Measurements from ENCODE around the gene HHATL. TPM values are rescaled to one million over a fixed set of nuclear protein-coding genes. Genes with fewer than 3 reads are reported as not detected.

Gene HHATL
- total RNA-seq, 1 donor from 2014 or later: 23.0 TPM

- Histone ChIP-seq H3K4me3 (ENCODE audit: low read length in 3 of 3) (peak overlapping the region; percentile 35 to 88 (median 85)), H3K9me3 (ENCODE audit: control insufficient read depth in 3 of 3, low read length in 3 of 3) (no peaks in the 10 kb centered on the region), H3K27ac (ENCODE audit: low read depth, low read length) (peak overlapping the region; percentile 100), H3K36me3 (ENCODE audit: control insufficient read depth in 3 of 3, insufficient read depth in 3 of 3, low read length in 3 of 3) (peaks cover 21 to 28% (median 26%) of the 10 kb centered on the region in 3 donors), H3K4me1 (ENCODE audit: control insufficient read depth in 3 of 3, insufficient read depth in 3 of 3, low read length in 3 of 3) (peaks cover 55 to 81% (median 69%) of the 10 kb centered on the region in 3 donors), H3K9ac (ENCODE audit: low read depth in 1 of 3, low read length in 3 of 3) (peak overlapping the region; percentile 88 to 100 (median 98)), H3K27me3 (ENCODE audit: control insufficient read depth in 3 of 3, insufficient read depth in 3 of 3, low read length in 3 of 3) (no peaks in the 10 kb centered on the region)
Measured at GRCh38 chr3:42699511-42699971, 3.1 kb downstream of the HHATL start.

GRCh38 chr3:42698911-42699230 lies 3.7 kb downstream of the HHATL start:
- H3K4me3 ChIP-seq (ENCODE audit: low read length in 3 of 3): peak overlapping the region in 1 of 3 donors; percentile 45

GRCh38 chr3:42698216-42698910 lies 4.2 kb downstream of the HHATL start:
- H3K9me3 ChIP-seq (ENCODE audit: control insufficient read depth in 3 of 3, low read length in 3 of 3): no peaks in the 10 kb centered on the region
- H3K4me3 ChIP-seq (ENCODE audit: low read length in 3 of 3): peak overlapping the region in 1 of 3 donors; percentile 45
- peaks cover 44 to 69% (median 57%) of the 10 kb centered on the region in 3 donors for H3K4me1 ChIP-seq (ENCODE audit: control insufficient read depth in 3 of 3, insufficient read depth in 3 of 3, low read length in 3 of 3)
- H3K27me3 ChIP-seq (ENCODE audit: control insufficient read depth in 3 of 3, insufficient read depth in 3 of 3, low read length in 3 of 3): no peaks in the 10 kb centered on the region
- peak overlapping the region in 2 of 3 donors; percentile 43 to 64 for H3K9ac ChIP-seq (ENCODE audit: low read depth in 1 of 3, low read length in 3 of 3)
- peak overlapping the region; percentile 74 for H3K27ac ChIP-seq (ENCODE audit: low read depth, low read length)
- peaks cover 26 to 31% (median 28%) of the 10 kb centered on the region in 3 donors for H3K36me3 ChIP-seq (ENCODE audit: control insufficient read depth in 3 of 3, insufficient read depth in 3 of 3, low read length in 3 of 3)

More at GRCh38 chr3:42698911-42699230, 3.7 kb downstream of the HHATL start:
- Histone ChIP-seq H3K9me3 (ENCODE audit: control insufficient read depth in 3 of 3, low read length in 3 of 3) (no peaks in the 10 kb centered on the region), H3K27me3 (ENCODE audit: control insufficient read depth in 3 of 3, insufficient read depth in 3 of 3, low read length in 3 of 3) (no peaks in the 10 kb centered on the region), H3K36me3 (ENCODE audit: control insufficient read depth in 3 of 3, insufficient read depth in 3 of 3, low read length in 3 of 3) (peaks cover 26 to 28% (median 26%) of the 10 kb centered on the region in 3 donors), H3K4me1 (ENCODE audit: control insufficient read depth in 3 of 3, insufficient read depth in 3 of 3, low read length in 3 of 3) (peaks cover 49 to 74% (median 62%) of the 10 kb centered on the region in 3 donors), H3K27ac (ENCODE audit: low read depth, low read length) (peak overlapping the region; percentile 74), H3K9ac (ENCODE audit: low read depth in 1 of 3, low read length in 3 of 3) (peak overlapping the region in 2 of 3 donors; percentile 64 to 98)

- H3K27me3 ChIP-seq (ENCODE audit: control insufficient read depth in 3 of 3, insufficient read depth in 3 of 3, low read length in 3 of 3): no peaks in the 10 kb centered on the region
- H3K27ac ChIP-seq (ENCODE audit: low read depth, low read length): peak overlapping the region; percentile 74
- peak overlapping the region in 1 of 3 donors; percentile 22 for H3K4me3 ChIP-seq (ENCODE audit: low read length in 3 of 3)
Measured at GRCh38 chr3:42697289-42698051, 5.1 kb downstream of the HHATL start.

GRCh38 chr3:42696356-42697288 lies 6.0 kb downstream of the HHATL start:
- peaks cover 39 to 75% (median 54%) of the 10 kb centered on the region in 3 donors for H3K4me1 ChIP-seq (ENCODE audit: control insufficient read depth in 3 of 3, insufficient read depth in 3 of 3, low read length in 3 of 3)
- no peaks in the 10 kb centered on the region for H3K9me3 ChIP-seq (ENCODE audit: control insufficient read depth in 3 of 3, low read length in 3 of 3)
- peak overlapping the region; percentile 74 for H3K27ac ChIP-seq (ENCODE audit: low read depth, low read length)
- H3K36me3 ChIP-seq (ENCODE audit: control insufficient read depth in 3 of 3, insufficient read depth in 3 of 3, low read length in 3 of 3): peaks cover 41 to 49% (median 43%) of the 10 kb centered on the region in 3 donors
- H3K4me3 ChIP-seq (ENCODE audit: low read length in 3 of 3): peak overlapping the region in 2 of 3 donors; percentile 4 to 6
- H3K27me3 ChIP-seq (ENCODE audit: control insufficient read depth in 3 of 3, insufficient read depth in 3 of 3, low read length in 3 of 3): no peaks in the 10 kb centered on the region
- peak overlapping the region in 1 of 3 donors; percentile 64 for H3K9ac ChIP-seq (ENCODE audit: low read depth in 1 of 3, low read length in 3 of 3)

More at GRCh38 chr3:42697289-42698051, 5.1 kb downstream of the HHATL start:
- H3K4me1 ChIP-seq (ENCODE audit: control insufficient read depth in 3 of 3, insufficient read depth in 3 of 3, low read length in 3 of 3): peaks cover 39 to 70% (median 54%) of the 10 kb centered on the region in 3 donors
- peak overlapping the region in 2 of 3 donors; percentile 14 to 64 for H3K9ac ChIP-seq (ENCODE audit: low read depth in 1 of 3, low read length in 3 of 3)
- peaks cover 33 to 40% (median 37%) of the 10 kb centered on the region in 3 donors for H3K36me3 ChIP-seq (ENCODE audit: control insufficient read depth in 3 of 3, insufficient read depth in 3 of 3, low read length in 3 of 3)
- H3K9me3 ChIP-seq (ENCODE audit: control insufficient read depth in 3 of 3, low read length in 3 of 3): no peaks in the 10 kb centered on the region

GRCh38 chr3:42694366-42694765 lies 8.2 kb downstream of the HHATL start:
- H3K27ac ChIP-seq (ENCODE audit: low read depth, low read length): peak overlapping the region; percentile 74
- no peak overlapping the region for H3K4me3 ChIP-seq (ENCODE audit: low read length in 3 of 3)

GRCh38 chr3:42693530-42693930 lies 9.1 kb downstream of the HHATL start:
- H3K27ac ChIP-seq (ENCODE audit: low read depth, low read length): peak overlapping the region; percentile 42
- H3K36me3 ChIP-seq (ENCODE audit: control insufficient read depth in 3 of 3, insufficient read depth in 3 of 3, low read length in 3 of 3): peaks cover 37 to 65% (median 61%) of the 10 kb centered on the region in 3 donors
- no peaks in the 10 kb centered on the region for H3K27me3 ChIP-seq (ENCODE audit: control insufficient read depth in 3 of 3, insufficient read depth in 3 of 3, low read length in 3 of 3)
- no peak overlapping the region for H3K9ac ChIP-seq (ENCODE audit: low read depth in 1 of 3, low read length in 3 of 3)
- no peak overlapping the region for H3K4me3 ChIP-seq (ENCODE audit: low read length in 3 of 3)
- H3K4me1 ChIP-seq (ENCODE audit: control insufficient read depth in 3 of 3, insufficient read depth in 3 of 3, low read length in 3 of 3): peaks cover 31 to 81% (median 61%) of the 10 kb centered on the region in 3 donors
- H3K9me3 ChIP-seq (ENCODE audit: control insufficient read depth in 3 of 3, low read length in 3 of 3): no peaks in the 10 kb centered on the region

More at GRCh38 chr3:42694366-42694765, 8.2 kb downstream of the HHATL start:
- no peaks in the 10 kb centered on the region for H3K9me3 ChIP-seq (ENCODE audit: control insufficient read depth in 3 of 3, low read length in 3 of 3)
- no peak overlapping the region for H3K9ac ChIP-seq (ENCODE audit: low read depth in 1 of 3, low read length in 3 of 3)
- peaks cover 33 to 80% (median 60%) of the 10 kb centered on the region in 3 donors for H3K4me1 ChIP-seq (ENCODE audit: control insufficient read depth in 3 of 3, insufficient read depth in 3 of 3, low read length in 3 of 3)
- peaks cover 42 to 62% (median 58%) of the 10 kb centered on the region in 3 donors for H3K36me3 ChIP-seq (ENCODE audit: control insufficient read depth in 3 of 3, insufficient read depth in 3 of 3, low read length in 3 of 3)
- no peaks in the 10 kb centered on the region for H3K27me3 ChIP-seq (ENCODE audit: control insufficient read depth in 3 of 3, insufficient read depth in 3 of 3, low read length in 3 of 3)

GRCh38 chr3:42692667-42693529 lies 9.7 kb downstream of the HHATL start:
- no peak overlapping the region for H3K4me3 ChIP-seq (ENCODE audit: low read length in 3 of 3)
- peak overlapping the region; percentile 42 for H3K27ac ChIP-seq (ENCODE audit: low read depth, low read length)

More at GRCh38 chr3:42692667-42693529, 9.7 kb downstream of the HHATL start:
- Histone ChIP-seq H3K9ac (ENCODE audit: low read depth in 1 of 3, low read length in 3 of 3) (peak overlapping the region in 1 of 3 donors; percentile 40), H3K27me3 (ENCODE audit: control insufficient read depth in 3 of 3, insufficient read depth in 3 of 3, low read length in 3 of 3) (no peaks in the 10 kb centered on the region), H3K9me3 (ENCODE audit: control insufficient read depth in 3 of 3, low read length in 3 of 3) (no peaks in the 10 kb centered on the region), H3K4me1 (ENCODE audit: control insufficient read depth in 3 of 3, insufficient read depth in 3 of 3, low read length in 3 of 3) (peaks cover 26 to 79% (median 56%) of the 10 kb centered on the region in 3 donors), H3K36me3 (ENCODE audit: control insufficient read depth in 3 of 3, insufficient read depth in 3 of 3, low read length in 3 of 3) (peaks cover 35 to 62% (median 62%) of the 10 kb centered on the region in 3 donors)

Measured in skeletal muscle tissue (tissue), 4 donors.